GM23248 (cell line): ENCODE measurements around the gene IL2RA. TPM values are rescaled to one million over a fixed set of nuclear protein-coding genes. Genes with fewer than 3 reads are reported as not detected.

Experiments
- DNase-seq: peaks from one replicate; pipeline ENCODE4 v3.0.0-alpha.2; 2015
- H2AFZ ChIP-seq: fragments of 200-600 bp; sonication (generic); 2 replicates; pipeline ENCODE4 v1.6.1; 2016; ENCODE audit warnings: antibody characterized with exemption
- H3F3A ChIP-seq: fragments of 200-600 bp; sonication (generic); 2 replicates; pipeline ENCODE4 v1.6.1; 2016; ENCODE audit warnings: mild to moderate bottlenecking, antibody characterized with exemption, mixed run types; ENCODE audit not compliant: insufficient read depth
- H3K27ac ChIP-seq: fragments of 200-600 bp; sonication (generic); 2 replicates; pipeline ENCODE4 v1.5.1; 2016; ENCODE audit warnings: mild to moderate bottlenecking
- H3K27me3 ChIP-seq: fragments of 200-600 bp; sonication (generic); replicated peaks from 2 replicates; pipeline ENCODE4 v1.6.1; 2016; ENCODE audit warnings: mild to moderate bottlenecking; ENCODE audit not compliant: insufficient read depth
- H3K36me3 ChIP-seq: fragments of 200-600 bp; sonication (generic); 2 replicates; pipeline ENCODE4 v1.6.1; 2016; ENCODE audit warnings: low read depth, mild to moderate bottlenecking
- H3K4me1 ChIP-seq: fragments of 200-600 bp; sonication (generic); 2 replicates; pipeline ENCODE4 v1.6.1; 2016; ENCODE audit warnings: mild to moderate bottlenecking; ENCODE audit not compliant: insufficient read depth
- H3K4me2 ChIP-seq: fragments of 200-600 bp; sonication (generic); one replicate; pipeline ENCODE4 v1.6.1; 2016; ENCODE audit warnings: mild to moderate bottlenecking; ENCODE audit not compliant: unreplicated experiment
- H3K4me3 ChIP-seq: fragments of 200-600 bp; sonication (generic); 2 replicates; pipeline ENCODE4 v1.5.1; 2016; ENCODE audit warnings: mild to moderate bottlenecking
- H3K79me2 ChIP-seq: fragments of 200-600 bp; sonication (generic); 2 replicates; pipeline ENCODE4 v1.6.1; 2016; ENCODE audit warnings: mild to moderate bottlenecking; ENCODE audit not compliant: insufficient read depth
- H3K9ac ChIP-seq: fragments of 200-600 bp; sonication (generic); 2 replicates; pipeline ENCODE4 v1.6.1; 2016; ENCODE audit warnings: mild to moderate bottlenecking
- H3K9me2 ChIP-seq: fragments of 200-600 bp; sonication (generic); 2 replicates; pipeline ENCODE4 v1.6.1; 2016; ENCODE audit warnings: mixed run types, mild to moderate bottlenecking, moderate library complexity; ENCODE audit not compliant: insufficient read depth
- H3K9me3 ChIP-seq: fragments of 200-600 bp; sonication (generic); one replicate; pipeline ENCODE4 v1.6.1; 2017; ENCODE audit warnings: low read depth
- H4K20me1 ChIP-seq: fragments of 200-600 bp; sonication (generic); 2 replicates; pipeline ENCODE4 v1.6.0; 2016; ENCODE audit not compliant: insufficient read depth
- EZH2 ChIP-seq: fragments of 200-600 bp; sonication (generic); IDR thresholded peaks from 2 replicates; pipeline ENCODE4 v1.6.1; 2018; ENCODE audit warnings: antibody characterized with exemption, mild to moderate bottlenecking; ENCODE audit not compliant: insufficient read depth, poor library complexity, severe bottlenecking
- EZH2phosphoT487 ChIP-seq: fragments of 200-600 bp; sonication (generic); IDR thresholded peaks from 2 replicates; pipeline ENCODE4 v1.6.1; 2018; ENCODE audit warnings: antibody characterized with exemption, moderate library complexity, mild to moderate bottlenecking, low read depth; ENCODE audit not compliant: insufficient read depth
- WGBS, 2 experiments: methylation state at CpG; one replicate each; pipeline ENCODE4 v1.1.6; 2015 to 2017; ENCODE audit warnings: low lambda C conversion rate in 2 of 2, low coverage in 1 of 2; ENCODE audit errors: missing lambda C conversion rate in 2 of 2; 5-methylcytosine and 5-hydroxymethylcytosine counted together
- in situ Hi-C: fragments of 300-500 bp; cut with MboI; formaldehyde crosslinking; loops from 2 replicates; pipeline ENCODE4 v1.15.0; 2020
- polyA plus RNA-seq: library from polyadenylated mRNA; unstranded; fragments of >200 nt; fragmentation: Nextera tagmentation; extraction: Ambion mirVana; gene quantifications from 2 replicates; pipeline ENCODE4 v1.2.1, GENCODE V29; 2016
- total RNA-seq: library from RNA; depleted of rRNA; stranded (reverse); fragments of >200 nt; shearing (Covaris generic); gene quantifications from 2 replicates; pipeline ENCODE4 v1.2.3, GENCODE V29; 2014

Gene IL2RA
- total and polyA plus RNA-seq, 2 experiments from 2014 or later: not detected

GRCh38 chr10:6086375-6087233 is 24.4 kb upstream of the IL2RA start:
- H3K9me3 ChIP-seq: no peaks in the 10 kb centered on the region
- H3F3A ChIP-seq: no peaks in the 10 kb centered on the region
- H3K36me3 ChIP-seq: no peaks in the 10 kb centered on the region
- WGBS, 2 experiments: 11 to 12% methylated on average over 19 of the region's 19 CpGs
- H3K4me3 ChIP-seq: peak overlapping the region; percentile 43
- no peak overlapping the region for H3K27ac ChIP-seq
- no peaks in the 10 kb centered on the region for H3K27me3 ChIP-seq
- H4K20me1 ChIP-seq: peaks cover 16% of the 10 kb centered on the region; the same call in 1 of the 2 replicates
- peaks cover 26% of the 10 kb centered on the region for H3K79me2 ChIP-seq
- no peaks in the 10 kb centered on the region for H3K9me2 ChIP-seq
- peaks cover 18% of the 10 kb centered on the region for H3K4me1 ChIP-seq
- H3K4me2 ChIP-seq: peak overlapping the region; percentile 82
- H3K9ac ChIP-seq: peak overlapping the region; percentile 37
- in situ Hi-C loops: no loop called here
- H2AFZ ChIP-seq: peak overlapping the region; percentile 66
- TF ChIP-seq EZH2 (no peak), EZH2phosphoT487 (no peak)
- peak; percentile 94 for DNase-seq

DNA sequence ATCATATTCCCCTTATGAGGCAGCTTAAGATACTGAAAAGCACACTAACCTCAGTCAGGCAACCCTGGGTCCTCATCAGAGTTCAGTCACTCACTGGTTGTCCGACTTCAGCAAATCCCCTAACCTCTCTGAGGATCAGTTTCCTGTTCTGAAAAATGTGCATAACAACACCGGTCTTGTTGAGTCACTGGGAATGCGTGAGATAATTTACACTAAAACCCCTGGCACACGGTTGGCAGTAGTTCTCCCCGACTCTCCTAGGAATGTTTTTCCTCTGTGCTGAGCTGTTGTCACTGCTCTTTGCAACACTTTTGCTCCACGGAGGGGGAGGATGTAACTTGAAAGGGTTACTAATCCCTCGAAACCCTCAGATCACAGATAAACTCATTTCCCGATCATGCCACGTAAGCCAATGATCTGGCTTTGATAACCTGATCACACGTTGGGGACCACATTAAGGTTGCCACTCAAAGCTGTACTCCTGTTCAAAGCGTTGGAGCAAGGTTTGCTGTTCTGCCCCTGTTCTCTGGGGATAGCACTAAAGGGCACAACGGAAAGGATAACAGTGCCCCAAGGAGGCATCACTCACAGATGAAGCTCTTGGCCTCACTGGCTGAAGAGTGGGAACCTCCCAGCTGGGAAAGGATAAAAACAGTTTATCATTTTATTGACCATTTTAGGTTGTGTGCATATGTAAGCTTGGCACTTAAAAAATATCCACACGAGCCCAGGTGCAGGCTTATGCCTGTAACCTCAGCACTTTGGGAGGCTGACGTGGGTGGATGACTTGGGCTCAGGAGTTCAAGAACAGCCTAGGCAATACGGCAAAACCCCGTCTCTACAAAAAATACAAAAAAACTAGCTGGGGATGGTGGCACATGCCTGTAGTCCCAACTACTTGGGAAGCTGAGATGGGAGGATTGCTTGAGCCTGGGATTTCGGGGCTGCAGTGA is 21.6 kb upstream of the IL2RA start:
- in situ Hi-C loops: no loop called here
- Histone ChIP-seq H3K9me2 (no peaks in the 10 kb centered on the region), H3K27ac (no peak overlapping the region), H3K27me3 (no peaks in the 10 kb centered on the region), H2AFZ (0 out of 2 replicates have a peak overlapping the region, but pooled peaks have one; percentile 20), H3K4me2 (no peak overlapping the region), H3K9ac (no peak overlapping the region), H3K36me3 (no peaks in the 10 kb centered on the region), H3K79me2 (no peaks in the 10 kb centered on the region), H3K4me1 (peaks cover 3% of the 10 kb centered on the region; the same call in 1 of the 2 replicates), H4K20me1 (no peaks in the 10 kb centered on the region), H3K4me3 (no peak overlapping the region), H3F3A (no peaks in the 10 kb centered on the region), H3K9me3 (no peaks in the 10 kb centered on the region)
- WGBS, 2 experiments: 48 to 54% methylated on average over 17 of the region's 17 CpGs
- peak; percentile 23 for DNase-seq
- TF ChIP-seq EZH2 (no peak), EZH2phosphoT487 (no peak)

DNA sequence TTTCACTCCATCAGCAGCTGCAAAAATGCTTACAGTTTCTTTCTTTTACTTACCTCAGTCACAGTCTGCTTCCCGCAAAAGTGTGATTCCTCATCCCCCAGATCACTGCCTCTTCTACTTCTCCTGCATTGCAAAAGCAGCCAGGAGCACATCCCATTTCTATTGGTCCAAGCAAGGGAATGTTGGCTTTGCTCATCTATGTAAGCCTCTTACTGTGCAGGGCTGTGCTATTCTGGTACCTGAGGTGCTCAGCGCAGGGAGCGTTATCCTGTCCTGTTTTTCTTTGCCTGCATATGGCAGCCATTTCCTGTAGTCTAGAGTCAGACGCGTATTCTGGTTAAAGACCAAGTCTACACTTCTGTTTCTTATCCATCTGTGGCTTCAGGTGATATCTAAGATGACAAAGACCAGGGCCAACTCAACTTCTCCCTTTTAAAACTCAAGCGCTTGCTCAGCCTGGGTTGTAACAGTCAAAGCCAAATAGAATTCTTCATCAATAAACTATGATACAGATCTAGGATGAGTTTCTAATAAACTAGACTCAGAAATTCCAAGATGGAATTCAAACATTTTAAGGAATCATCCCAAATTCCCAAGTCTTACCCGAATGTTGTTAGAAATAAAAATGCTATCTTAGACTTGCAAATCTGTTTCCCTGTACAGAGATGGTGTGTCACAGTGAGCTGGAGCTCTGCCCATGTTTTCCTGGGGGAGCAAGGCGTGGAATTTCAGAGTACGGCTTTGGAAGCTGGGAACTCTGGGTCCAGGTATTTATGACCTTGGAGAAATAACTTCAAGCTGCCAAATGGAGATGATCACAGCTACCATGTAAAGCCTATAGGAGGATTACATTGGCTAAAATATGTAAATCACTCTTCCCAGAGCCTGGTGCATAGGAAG is 20.6 kb upstream of the IL2RA start:
- Histone ChIP-seq H3K4me2 (no peak overlapping the region), H3F3A (no peaks in the 10 kb centered on the region), H2AFZ (no peak overlapping the region), H3K9me2 (no peaks in the 10 kb centered on the region), H3K4me1 (peaks cover 3% of the 10 kb centered on the region; the same call in 1 of the 2 replicates), H3K27ac (no peak overlapping the region), H3K9me3 (no peaks in the 10 kb centered on the region), H4K20me1 (no peaks in the 10 kb centered on the region), H3K27me3 (no peaks in the 10 kb centered on the region), H3K9ac (no peak overlapping the region), H3K36me3 (no peaks in the 10 kb centered on the region), H3K79me2 (no peaks in the 10 kb centered on the region), H3K4me3 (no peak overlapping the region)
- TF ChIP-seq EZH2phosphoT487 (no peak), EZH2 (no peak)
- WGBS, 2 experiments: 68 to 73% methylated on average over 9 of the region's 9 CpGs
- no peak for DNase-seq
- in situ Hi-C loops: no loop called here
